Neural progenitor cell (in vitro differentiated cells): ENCODE measurements around the gene MUC12.

Experiments
- EZH2 ChIP-seq: fragments of 200-600 bp; sonication (generic); IDR thresholded peaks from 2 replicates; pipeline ENCODE4 v1.6.1; 2017; ENCODE audit warnings: antibody characterized with exemption, mild to moderate bottlenecking, moderate library complexity
- EZH2phosphoT487 ChIP-seq: fragments of 200-600 bp; sonication (generic); IDR thresholded peaks from 2 replicates; pipeline ENCODE4 v1.6.1; 2017; ENCODE audit warnings: antibody characterized with exemption
- TF ChIP-seq, protein P1 (sequence below): fragments of 200-600 bp; sonication (generic); IDR thresholded peaks from 2 replicates; pipeline ENCODE4 v1.5.1; 2017; ENCODE audit warnings: antibody characterized with exemption, mild to moderate bottlenecking

DNA sequence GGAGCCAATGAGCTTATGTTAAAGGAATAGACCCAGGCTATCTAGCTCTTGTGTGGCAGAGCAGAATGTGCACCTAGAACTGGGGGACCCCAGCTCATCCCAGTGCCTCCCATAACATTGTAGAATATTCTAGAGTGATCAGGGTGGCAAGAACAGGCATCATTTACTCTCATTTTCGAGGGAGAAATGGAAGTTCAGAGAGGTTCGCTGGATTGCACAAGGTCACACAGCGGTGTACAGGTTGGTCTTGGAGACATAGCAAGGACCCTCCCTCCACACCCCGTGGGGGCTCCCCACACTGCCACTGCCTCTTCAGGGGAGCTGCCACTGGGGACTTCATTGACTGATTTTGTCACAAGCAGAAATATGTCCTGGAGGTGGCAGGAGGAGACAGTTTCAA, 8.9 kb downstream of the MUC12 start:
- TF ChIP-seq, protein P1, sequence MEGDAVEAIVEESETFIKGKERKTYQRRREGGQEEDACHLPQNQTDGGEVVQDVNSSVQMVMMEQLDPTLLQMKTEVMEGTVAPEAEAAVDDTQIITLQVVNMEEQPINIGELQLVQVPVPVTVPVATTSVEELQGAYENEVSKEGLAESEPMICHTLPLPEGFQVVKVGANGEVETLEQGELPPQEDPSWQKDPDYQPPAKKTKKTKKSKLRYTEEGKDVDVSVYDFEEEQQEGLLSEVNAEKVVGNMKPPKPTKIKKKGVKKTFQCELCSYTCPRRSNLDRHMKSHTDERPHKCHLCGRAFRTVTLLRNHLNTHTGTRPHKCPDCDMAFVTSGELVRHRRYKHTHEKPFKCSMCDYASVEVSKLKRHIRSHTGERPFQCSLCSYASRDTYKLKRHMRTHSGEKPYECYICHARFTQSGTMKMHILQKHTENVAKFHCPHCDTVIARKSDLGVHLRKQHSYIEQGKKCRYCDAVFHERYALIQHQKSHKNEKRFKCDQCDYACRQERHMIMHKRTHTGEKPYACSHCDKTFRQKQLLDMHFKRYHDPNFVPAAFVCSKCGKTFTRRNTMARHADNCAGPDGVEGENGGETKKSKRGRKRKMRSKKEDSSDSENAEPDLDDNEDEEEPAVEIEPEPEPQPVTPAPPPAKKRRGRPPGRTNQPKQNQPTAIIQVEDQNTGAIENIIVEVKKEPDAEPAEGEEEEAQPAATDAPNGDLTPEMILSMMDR = no peak
- no peak for TF ChIP-seq EZH2phosphoT487
- TF ChIP-seq EZH2 = no peak
